Measurements from ENCODE around the gene ZSWIM4. TPM values are rescaled to one million over a fixed set of nuclear protein-coding genes. Genes with fewer than 3 reads are reported as not detected.

ZSWIM4 gene
- total RNA-seq, 1 donor from 2014 or later: 2.6 TPM

DNA sequence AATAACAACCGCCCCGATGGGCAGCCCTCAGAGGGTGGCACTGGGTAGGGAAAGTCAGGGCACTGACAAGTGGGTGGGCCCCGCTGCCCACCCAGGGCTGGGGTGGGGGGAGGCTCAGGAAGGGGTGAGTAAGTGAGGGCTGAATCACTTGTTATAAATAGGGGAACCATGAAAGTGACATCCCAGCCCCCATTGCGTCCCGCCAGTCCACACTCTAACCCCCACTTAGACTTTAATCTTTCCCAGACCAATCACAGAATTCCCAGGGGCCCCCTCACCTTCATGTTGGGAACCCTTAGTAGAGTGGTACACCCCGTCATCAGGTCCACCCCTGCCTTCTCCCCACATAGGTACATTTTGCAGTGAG is 44.7 kb downstream of the ZSWIM4 start:
- Histone ChIP-seq H3K4me3 (peak overlapping the region; percentile 94), H3K27me3 (ENCODE audit: low read depth) (no peaks in the 10 kb centered on the region), H3K27ac (replicated peaks) (peak overlapping the region; percentile 99), H3K36me3 (peaks cover 17% of the 10 kb centered on the region), H3K9me3 (replicated peaks) (no peaks in the 10 kb centered on the region), H3K4me1 (peaks cover 88% of the 10 kb centered on the region)
- no peak for DNase-seq
- intact Hi-C loops (cut with micrococcal nuclease): no loop called here
- TF ChIP-seq, protein P1, sequence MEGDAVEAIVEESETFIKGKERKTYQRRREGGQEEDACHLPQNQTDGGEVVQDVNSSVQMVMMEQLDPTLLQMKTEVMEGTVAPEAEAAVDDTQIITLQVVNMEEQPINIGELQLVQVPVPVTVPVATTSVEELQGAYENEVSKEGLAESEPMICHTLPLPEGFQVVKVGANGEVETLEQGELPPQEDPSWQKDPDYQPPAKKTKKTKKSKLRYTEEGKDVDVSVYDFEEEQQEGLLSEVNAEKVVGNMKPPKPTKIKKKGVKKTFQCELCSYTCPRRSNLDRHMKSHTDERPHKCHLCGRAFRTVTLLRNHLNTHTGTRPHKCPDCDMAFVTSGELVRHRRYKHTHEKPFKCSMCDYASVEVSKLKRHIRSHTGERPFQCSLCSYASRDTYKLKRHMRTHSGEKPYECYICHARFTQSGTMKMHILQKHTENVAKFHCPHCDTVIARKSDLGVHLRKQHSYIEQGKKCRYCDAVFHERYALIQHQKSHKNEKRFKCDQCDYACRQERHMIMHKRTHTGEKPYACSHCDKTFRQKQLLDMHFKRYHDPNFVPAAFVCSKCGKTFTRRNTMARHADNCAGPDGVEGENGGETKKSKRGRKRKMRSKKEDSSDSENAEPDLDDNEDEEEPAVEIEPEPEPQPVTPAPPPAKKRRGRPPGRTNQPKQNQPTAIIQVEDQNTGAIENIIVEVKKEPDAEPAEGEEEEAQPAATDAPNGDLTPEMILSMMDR (IDR thresholded peaks at IDR 0.05; ENCODE audit: borderline replicate concordance): no peak

DNA sequence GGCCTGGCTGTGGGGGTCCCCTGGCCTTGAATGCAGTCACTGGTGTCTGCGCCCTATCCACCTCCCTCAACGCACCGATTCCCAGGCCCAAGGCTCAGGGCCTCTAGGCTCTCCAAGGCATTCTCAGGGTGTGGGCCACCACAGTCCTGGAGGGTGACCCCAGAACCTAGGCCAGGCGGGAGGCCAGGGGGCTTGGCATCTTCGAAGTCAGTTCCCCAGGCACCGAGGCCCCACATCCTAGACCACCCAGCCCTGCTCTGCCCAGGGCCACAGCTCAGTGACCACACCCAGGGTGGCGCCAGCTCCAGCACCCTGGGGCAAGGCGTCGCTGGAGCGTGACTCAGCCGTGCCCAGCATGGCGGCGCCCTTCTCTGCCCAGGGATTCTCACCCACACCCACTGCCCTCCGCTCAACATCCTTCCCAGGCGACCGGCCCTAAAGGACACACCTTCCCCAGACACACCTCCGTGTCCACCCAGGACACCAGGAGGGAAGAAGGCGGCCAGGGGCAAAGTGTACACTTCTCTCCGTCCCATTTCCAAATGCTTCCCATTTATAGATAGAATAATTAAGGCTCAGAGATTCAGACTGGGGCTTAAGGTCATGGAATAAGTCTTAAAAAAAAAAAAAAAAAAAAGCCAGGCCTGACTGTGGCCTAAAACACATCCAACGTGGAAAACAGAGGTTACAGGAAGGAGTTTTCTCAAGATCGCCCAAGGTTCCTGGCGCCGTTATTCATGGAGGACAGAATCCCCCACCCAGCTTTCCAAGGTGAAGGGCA is 45.3 kb downstream of the ZSWIM4 start:
- peak; percentile 65 for DNase-seq
- Histone ChIP-seq H3K4me1 (peaks cover 86% of the 10 kb centered on the region), H3K4me3 (peak overlapping the region; percentile 94), H3K36me3 (peaks cover 15% of the 10 kb centered on the region), H3K9me3 (replicated peaks) (no peaks in the 10 kb centered on the region), H3K27ac (replicated peaks) (peak overlapping the region; percentile 99), H3K27me3 (ENCODE audit: low read depth) (no peaks in the 10 kb centered on the region)
- intact Hi-C loops (cut with micrococcal nuclease): no loop called here
- TF ChIP-seq, protein P1 (IDR thresholded peaks at IDR 0.05; ENCODE audit: borderline replicate concordance): no peak

DNA sequence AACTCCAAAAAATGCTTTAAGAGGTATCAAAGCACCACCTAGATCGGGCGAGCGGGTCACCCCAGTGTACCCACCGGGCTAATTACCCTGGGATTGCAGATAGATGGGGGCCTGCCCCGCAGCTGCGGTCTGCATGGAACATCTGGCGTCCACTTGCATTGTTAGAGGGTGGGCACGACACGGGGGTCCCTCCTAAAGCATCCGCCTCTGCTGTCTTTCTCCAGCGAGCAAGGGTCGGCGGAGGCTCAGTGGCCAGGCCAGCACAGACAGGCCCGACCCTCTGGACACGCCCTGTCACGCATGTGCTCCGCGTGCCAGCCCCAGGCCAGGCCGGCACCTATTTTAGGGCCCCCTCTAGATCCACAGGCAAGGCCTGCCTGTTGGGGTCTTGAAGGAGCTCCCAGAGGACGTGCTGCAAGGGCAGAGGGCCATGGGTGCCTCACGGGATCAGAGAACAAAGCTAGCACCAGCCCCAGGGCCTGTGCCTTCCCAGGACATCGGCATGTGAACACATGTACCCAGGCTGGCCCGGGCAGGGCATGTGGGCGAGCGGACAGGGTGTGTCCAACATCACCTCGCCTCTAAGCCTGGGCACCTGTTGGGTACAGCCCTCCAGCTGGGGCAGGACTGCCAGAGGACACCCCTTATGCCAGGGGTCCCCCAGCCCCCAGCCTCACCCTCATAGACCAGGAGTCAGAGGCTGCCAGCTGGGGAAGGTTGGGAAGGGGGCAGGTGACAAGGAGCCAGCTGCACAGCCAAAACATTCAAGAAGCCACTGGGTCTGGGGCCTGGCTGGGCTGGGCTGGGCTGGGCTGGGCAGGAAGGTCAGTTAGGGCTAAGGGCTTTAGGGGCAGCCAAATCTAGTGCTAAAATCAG is 46.1 kb downstream of the ZSWIM4 start:
- intact Hi-C loops (cut with micrococcal nuclease): no loop called here
- Histone ChIP-seq H3K36me3 (peaks cover 7% of the 10 kb centered on the region), H3K9me3 (replicated peaks) (no peaks in the 10 kb centered on the region), H3K27ac (replicated peaks) (peak overlapping the region; percentile 99), H3K27me3 (ENCODE audit: low read depth) (no peaks in the 10 kb centered on the region), H3K4me3 (peak overlapping the region; percentile 94), H3K4me1 (peaks cover 85% of the 10 kb centered on the region)
- TF ChIP-seq, protein P1 (IDR thresholded peaks at IDR 0.05; ENCODE audit: borderline replicate concordance): no peak
- no peak for DNase-seq

DNA sequence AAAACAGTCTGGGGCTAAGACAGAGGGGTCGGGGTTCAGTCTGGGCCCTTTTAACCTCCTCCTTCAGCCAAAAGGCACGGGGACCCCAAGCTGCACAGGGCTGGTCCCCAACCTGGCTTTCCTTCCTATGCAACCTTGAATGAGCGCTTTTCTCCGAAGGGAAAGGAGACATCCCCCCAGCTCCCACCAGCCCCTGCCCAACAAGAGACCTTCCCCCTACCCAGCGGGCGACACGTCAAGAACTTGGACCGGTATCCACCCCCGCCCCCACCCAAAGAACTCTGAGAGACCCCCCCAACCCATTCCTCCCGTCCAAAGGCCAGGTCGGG is 46.7 kb downstream of the ZSWIM4 start:
- Histone ChIP-seq H3K9me3 (replicated peaks) (no peaks in the 10 kb centered on the region), H3K36me3 (peaks cover 3% of the 10 kb centered on the region), H3K27me3 (ENCODE audit: low read depth) (no peaks in the 10 kb centered on the region), H3K27ac (replicated peaks) (peak overlapping the region; percentile 99), H3K4me3 (peak overlapping the region; percentile 94), H3K4me1 (peaks cover 85% of the 10 kb centered on the region)
- no peak for DNase-seq
- intact Hi-C loops (cut with micrococcal nuclease): no loop called here
- TF ChIP-seq, protein P1 (IDR thresholded peaks at IDR 0.05; ENCODE audit: borderline replicate concordance): no peak

DNA sequence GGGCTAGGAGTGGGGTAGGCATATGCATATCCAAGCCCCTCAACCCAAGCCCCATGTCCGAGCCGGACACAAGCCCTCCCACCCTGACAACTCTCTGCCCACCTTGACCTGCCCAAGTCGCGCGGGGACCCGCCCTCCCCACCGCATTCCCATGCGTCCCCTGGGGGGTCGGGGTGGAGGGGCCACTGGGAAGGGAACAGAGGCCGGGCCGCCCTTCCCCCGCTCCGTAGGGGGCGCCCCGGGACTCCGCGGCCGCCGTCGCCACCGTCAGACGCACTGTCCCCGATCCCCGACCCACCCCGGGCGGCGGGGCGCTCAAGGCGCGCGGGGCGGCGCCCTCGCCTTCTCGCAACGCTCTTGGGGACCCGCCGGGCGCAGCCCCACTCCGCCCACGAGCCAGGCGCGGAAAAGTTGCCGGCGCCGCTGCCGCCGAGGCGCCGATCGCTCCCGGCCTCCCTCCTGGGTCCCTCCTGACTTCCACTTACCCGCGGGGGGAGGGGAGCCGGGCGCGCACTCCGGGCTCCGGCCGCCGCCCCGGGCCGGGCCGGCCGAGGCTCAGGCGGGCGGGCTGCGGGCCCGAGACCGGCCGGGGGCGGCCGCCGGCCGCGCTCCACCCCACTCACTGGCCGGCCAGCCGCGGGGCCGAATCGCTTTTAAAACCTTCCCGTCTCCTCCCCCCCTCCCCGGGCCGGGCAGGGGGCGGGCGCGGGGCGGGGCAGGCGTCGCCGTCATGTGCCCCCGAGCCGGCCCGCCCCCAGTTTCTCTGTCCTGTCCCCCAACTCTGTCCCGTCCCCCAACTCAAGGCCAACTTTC is 47.3 kb downstream of the ZSWIM4 start:
- Histone ChIP-seq H3K27ac (replicated peaks) (peak overlapping the region; percentile 99), H3K9me3 (replicated peaks) (no peaks in the 10 kb centered on the region), H3K4me1 (peaks cover 85% of the 10 kb centered on the region), H3K27me3 (ENCODE audit: low read depth) (no peaks in the 10 kb centered on the region), H3K36me3 (peaks cover 3% of the 10 kb centered on the region), H3K4me3 (peak overlapping the region; percentile 94)
- TF ChIP-seq, protein P1 (IDR thresholded peaks at IDR 0.05; ENCODE audit: borderline replicate concordance): peak; percentile 22
- DNase-seq: peak; percentile 91
- intact Hi-C loops (cut with micrococcal nuclease): no loop called here

Measured in left ventricle myocardium inferior (tissue), 1 donor.